ENCODE results near the gene CASP8. TPM values are rescaled to one million over a fixed set of nuclear protein-coding genes. Genes with fewer than 3 reads are reported as not detected.

The CASP8 gene
- total RNA-seq, 1 donor from 2014 or later: 8.3 TPM

Small RNA genes lying within 50 kb of the gene (small RNA-seq; reads per million reads assigned to genes)
- gene MTND4LP13 (ENCODE audit: low replicate concordance): not detected

Other genes with a start within 250 kb of the CASP8 start
- 22.3 TPM for gene HYCC2, start 188.9 kb upstream of the CASP8 start, total RNA-seq
- 74.9 TPM for gene NDUFB3, start 188.5 kb upstream of the CASP8 start, total RNA-seq
- 120 TPM for gene CFLAR, start 144.4 kb upstream of the CASP8 start, total RNA-seq
- gene CASP10, start 77.4 kb upstream of the CASP8 start, total RNA-seq: 10.8 TPM
- 0.72 TPM for gene FLACC1, start 96.8 kb downstream of the CASP8 start, total RNA-seq
- 44.0 TPM for gene TRAK2, start 190.9 kb downstream of the CASP8 start, total RNA-seq
- gene STRADB, start 191.2 kb downstream of the CASP8 start, total RNA-seq: 25.1 TPM

All from tongue (tissue), 2 donors.